K562 (cell line): Measurements from ENCODE around the gene SLC25A18. TPM values are rescaled to one million over a fixed set of nuclear protein-coding genes. Genes with fewer than 3 reads are reported as not detected.

ENCODE experiments used
- ASH1L ChIP-seq: fragments of 450-650 bp; IDR thresholded peaks from 2 replicates; pipeline ENCODE4 v1.6.1; 2018; ENCODE audit warnings: borderline replicate concordance, mild to moderate bottlenecking, low read depth; ENCODE audit not compliant: partially characterized antibody
- DACH1 ChIP-seq: fragments of 450-650 bp; IDR thresholded peaks from 2 replicates; pipeline ENCODE4 v1.6.1; 2018; ENCODE audit not compliant: partially characterized antibody
- FOS ChIP-seq: IDR thresholded peaks from 3 replicates; pipeline ENCODE4 v1.6.1; 2011; ENCODE audit not compliant: insufficient read length; ENCODE audit errors: extremely low read depth
- HMGN3 ChIP-seq: IDR thresholded peaks from 2 replicates; pipeline ENCODE4 v1.6.1; 2011; ENCODE audit warnings: borderline replicate concordance, low read depth, mild to moderate bottlenecking, mixed read lengths, low read length; ENCODE audit not compliant: insufficient read length; ENCODE audit errors: extremely low read depth
- KAT2B ChIP-seq: IDR thresholded peaks from one replicate; pipeline ENCODE4 v1.6.1; 2012; ENCODE audit warnings: low read depth, mild to moderate bottlenecking, control low read depth, inconsistent platforms, low read length, moderate library complexity
- MAFG ChIP-seq: fragments of 450-650 bp; conservative IDR thresholded peaks from 2 replicates; pipeline ENCODE4 v1.6.1; 2016; ENCODE audit warnings: missing genetic modification characterization, missing compliant biosample characterization
- MTA3 ChIP-seq: fragments of 450-650 bp; formaldehyde crosslinking; IDR thresholded peaks from 2 replicates; pipeline ENCODE4 v1.6.1; 2017; ENCODE audit warnings: mild to moderate bottlenecking, borderline replicate concordance
- NR4A1 ChIP-seq, 2 experiments: fragments of 250-450 bp in 1 of 2; fragments of 450-650 bp in 1 of 2; sonication (Bioruptor Pico) in 1 of 2; IDR thresholded peaks; 2 replicates each; pipeline versions ENCODE4 v1.4.0 to v1.6.1; 2016 to 2020; ENCODE audit warnings: mild to moderate bottlenecking in 2 of 2, missing compliant biosample characterization in 1 of 2, missing genetic modification characterization in 1 of 2, moderate library complexity in 1 of 2
- RBFOX2 ChIP-seq: fragments of 200-400 bp; formaldehyde crosslinking; IDR thresholded peaks from 2 replicates; pipeline ENCODE4 v1.6.1; 2017; ENCODE audit warnings: low read depth, mild to moderate bottlenecking, low read length, moderate library complexity
- SFPQ ChIP-seq: fragments of 200-400 bp; formaldehyde crosslinking; IDR thresholded peaks from 2 replicates; pipeline ENCODE4 v1.6.1; 2017; ENCODE audit warnings: mild to moderate bottlenecking, low read depth, low read length, moderate library complexity
- TEAD1 ChIP-seq, 2 experiments: fragments of 450-650 bp in 1 of 2; sonication (generic) in 1 of 2; formaldehyde crosslinking; IDR thresholded peaks; 2 replicates each; pipeline versions ENCODE4 v1.4.0 to v1.8.0; 2020 to 2022; ENCODE audit warnings: mild to moderate bottlenecking in 2 of 2, missing genetic modification reagents in 1 of 2
- ZBTB11 ChIP-seq, 3 experiments: fragments of 200-800 bp in 1 of 3; fragments of 250-450 bp in 1 of 3; fragments of 450-650 bp in 1 of 3; sonication (Bioruptor Pico) in 1 of 3; sonication (Bioruptor generic) in 1 of 3; formaldehyde crosslinking in 1 of 3; IDR thresholded peaks; 2 replicates each; pipeline versions ENCODE4 v1.6.1 to v1.8.0; 2016 to 2022; ENCODE audit warnings: mild to moderate bottlenecking in 2 of 3, missing genetic modification characterization in 2 of 3, missing compliant biosample characterization in 1 of 3, moderate library complexity in 1 of 3
- ZNF408 ChIP-seq: fragments of 250-450 bp; sonication (Bioruptor Pico); IDR thresholded peaks from 2 replicates; pipeline ENCODE4 v1.4.0; 2020; ENCODE audit warnings: low read depth, mild to moderate bottlenecking, moderate library complexity
- ZNF699 ChIP-seq: fragments of 250-450 bp; sonication (Bioruptor Pico); IDR thresholded peaks from 2 replicates; pipeline ENCODE4 v1.8.0; 2021; ENCODE audit warnings: mild to moderate bottlenecking, moderate library complexity; ENCODE audit not compliant: insufficient replicate concordance
- polyA plus RNA-seq, 8 experiments: library from polyadenylated mRNA; depleted of rRNA in 4 of 8; stranded (reverse) in 5 of 8; unstranded in 3 of 8; fragments of >200 nt; fragmentation: Nextera tagmentation in 2 of 8; fragmentation: Illumina TruSeq in 1 of 8; extraction: Ambion mirVana in 2 of 8; extraction: Trizol in 1 of 8; gene quantifications; 2 replicates each; pipeline versions ENCODE4 v1.2.1 to v1.2.3, GENCODE V29; 2011 to 2014; ENCODE audit warnings: inconsistent platforms in 1 of 8, missing spikeins in 1 of 8
- total RNA-seq, 7 experiments: library from RNA; depleted of rRNA in 6 of 7; stranded (reverse); fragments of >200 nt in 6 of 7; fragmentation: Illumina TruSeq in 2 of 7; extraction: Trizol in 2 of 7; gene quantifications; 2 replicates each; pipeline versions ENCODE4 v1.2.1 to v1.2.3, GENCODE V29; 2011 to 2021; ENCODE audit warnings: low replicate concordance in 1 of 7
- TF ChIP-seq, protein P1 (sequence below): fragments of 450-650 bp; conservative IDR thresholded peaks from 2 replicates; pipeline ENCODE4 v1.6.1; 2016; ENCODE audit warnings: missing genetic modification characterization, low read depth, mild to moderate bottlenecking, missing compliant biosample characterization, moderate library complexity

The SLC25A18 gene
- total and polyA plus RNA-seq, 9 of the 15 experiments (the other 6 are each of a cell fraction or from before 2014, with no cell fraction given), result 0.04 TPM; not detected in 8

GRCh38 chr22:17633217-17633997 is 70.1 kb downstream of the SLC25A18 start (continued):
- TF ChIP-seq, protein P1, sequence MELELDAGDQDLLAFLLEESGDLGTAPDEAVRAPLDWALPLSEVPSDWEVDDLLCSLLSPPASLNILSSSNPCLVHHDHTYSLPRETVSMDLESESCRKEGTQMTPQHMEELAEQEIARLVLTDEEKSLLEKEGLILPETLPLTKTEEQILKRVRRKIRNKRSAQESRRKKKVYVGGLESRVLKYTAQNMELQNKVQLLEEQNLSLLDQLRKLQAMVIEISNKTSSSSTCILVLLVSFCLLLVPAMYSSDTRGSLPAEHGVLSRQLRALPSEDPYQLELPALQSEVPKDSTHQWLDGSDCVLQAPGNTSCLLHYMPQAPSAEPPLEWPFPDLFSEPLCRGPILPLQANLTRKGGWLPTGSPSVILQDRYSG (tag), result peak; percentile 14
- TF ChIP-seq ZNF408 (CRISPR knock-in tag) (no peak), ZBTB11 (CRISPR knock-in tag; IDR thresholded peaks at IDR 0.05) (peak in 1 of 3 experiments; percentile 63; a peak in 1 of 6 replicates), RBFOX2 (no peak), TEAD1 (CRISPR knock-in tag; IDR thresholded peaks at IDR 0.05) (peak; percentile 10 to 31; a peak in 1 of 4 replicates), KAT2B (no peak), HMGN3 (no peak), ASH1L (no peak), DACH1 (no peak), SFPQ (no peak), ZNF699 (CRISPR knock-in tag) (no peak), MTA3 (no peak), MAFG (tag) (peak; percentile 92), FOS (no peak), NR4A1 (CRISPR knock-in tag; IDR thresholded peaks at IDR 0.05) (no peak), NR4A1 (tag; IDR thresholded peaks at IDR 0.05) (peak; percentile 54; the same call in 1 of the 2 replicates)
